Progenitor cell of endocrine pancreas (in vitro differentiated cells): ENCODE measurements around the gene RPUSD4. TPM values are rescaled to one million over a fixed set of nuclear protein-coding genes. Genes with fewer than 3 reads are reported as not detected.
"Not testable (repeated sequence)": the region's sequence is repeated elsewhere in the genome, so short reads cannot be mapped to it uniquely, and the experiment has no call there.

Experiments used
- DNase-seq: peaks from one replicate; pipeline ENCODE4 v3.0.0; 2021; ENCODE audit warnings: low spot score; ENCODE audit not compliant: unreplicated experiment
- H3K27ac Mint-ChIP-seq: 2 replicates; pipeline ENCODE4 v1.8.0; 2021; ENCODE audit warnings: mild to moderate bottlenecking, moderate library complexity, mixed read lengths
- H3K27me3 Mint-ChIP-seq: 2 replicates; pipeline ENCODE4 v1.8.0; 2021; ENCODE audit warnings: mixed read lengths
- H3K36me3 Mint-ChIP-seq: 2 replicates; pipeline ENCODE4 v1.8.0; 2022; ENCODE audit warnings: mixed read lengths; ENCODE audit not compliant: insufficient read depth
- H3K4me1 Mint-ChIP-seq: 2 replicates; pipeline ENCODE4 v1.8.0; 2021; ENCODE audit warnings: low read depth, mixed read lengths
- H3K4me3 Mint-ChIP-seq: 2 replicates; pipeline ENCODE4 v1.8.0; 2021; ENCODE audit warnings: low read depth, mild to moderate bottlenecking, moderate library complexity, mixed read lengths
- H3K9me3 Mint-ChIP-seq: 2 replicates; pipeline ENCODE4 v1.8.0; 2021; ENCODE audit warnings: low read depth, mixed read lengths
- CTCF ChIP-seq: fragments of 200-600 bp; sonication (generic); IDR thresholded peaks from one replicate; pipeline ENCODE4 v1.5.0; 2021; ENCODE audit warnings: antibody characterized with exemption, mild to moderate bottlenecking; ENCODE audit not compliant: unreplicated experiment
- long read RNA-seq: library from polyadenylated mRNA; unstranded; transcript quantifications from one replicate; pipeline ENCODE4 v2.0.0, GENCODE V29; 2020
- total RNA-seq: library from RNA; stranded (reverse); gene quantifications from 2 replicates; pipeline ENCODE4 v1.2.1, GENCODE V29; 2021

Gene RPUSD4
- 41.0 and 44.1 TPM in 2 replicates for total RNA-seq
- long read RNA-seq, transcript RPUSD4-201 (7 exons, 2,512 nt) = major isoform, 322 of 369 reads
- long read RNA-seq, partial matches to known transcripts = 5 of 369 reads
- long read RNA-seq, other reads (novel, unspliced or antisense) = 40 of 369 reads

- no peak for TF ChIP-seq CTCF
- DNase-seq = peak; percentile 99
Measured at GRCh38 chr11:126211236-126212088, at the start of gene RPUSD4, which contains the start of gene FAM118B. Gene RPUSD4 (minus strand): TSS chr11:126211650. CDS start chr11:126211638, 12 bp downstream. Gene FAM118B (plus strand): TSS chr11:126211782. CDS start chr11:126235002, 23,220 bp downstream.

GRCh38 chr11:126257764-126258163 lies 46.3 kb upstream of the RPUSD4 start:
- Mint-ChIP-seq H3K27me3 (no peaks in the 10 kb centered on the region), H3K36me3 (peaks cover 13% of the 10 kb centered on the region)
- no peak for TF ChIP-seq CTCF

More at GRCh38 chr11:126211236-126212088, at the start of gene RPUSD4, which contains the start of gene FAM118B:
- peak within 1 kb of the TSS; percentile 100 for H3K27ac Mint-ChIP-seq
- H3K36me3 Mint-ChIP-seq = peaks cover 7% of the 10 kb centered on the region
- peaks cover 20% of the 10 kb centered on the region for H3K4me1 Mint-ChIP-seq
- no peaks in the 10 kb centered on the region for H3K9me3 Mint-ChIP-seq
- no peaks in the 10 kb centered on the region for H3K27me3 Mint-ChIP-seq
- H3K4me3 Mint-ChIP-seq = peak within 1 kb of the TSS; percentile 98

GRCh38 chr11:126257144-126257543 lies 45.7 kb upstream of the RPUSD4 start:
- H3K27me3 Mint-ChIP-seq = no peaks in the 10 kb centered on the region
- H3K27ac Mint-ChIP-seq = no peak overlapping the region
- H3K4me3 Mint-ChIP-seq = no peak overlapping the region
- no peaks in the 10 kb centered on the region for H3K4me1 Mint-ChIP-seq
- peaks cover 13% of the 10 kb centered on the region for H3K36me3 Mint-ChIP-seq
- DNase-seq = no peak
- TF ChIP-seq CTCF = no peak
- H3K9me3 Mint-ChIP-seq = no peaks in the 10 kb centered on the region

More at GRCh38 chr11:126257764-126258163, 46.3 kb upstream of the RPUSD4 start:
- Mint-ChIP-seq H3K27ac (no peak overlapping the region), H3K4me3 (no peak overlapping the region), H3K4me1 (no peaks in the 10 kb centered on the region), H3K9me3 (no peaks in the 10 kb centered on the region)
- DNase-seq = no peak

- Mint-ChIP-seq H3K9me3 (no peaks in the 10 kb centered on the region), H3K27ac (no peak overlapping the region), H3K4me3 (no peak overlapping the region), H3K36me3 (peaks cover 15% of the 10 kb centered on the region), H3K4me1 (no peaks in the 10 kb centered on the region), H3K27me3 (no peaks in the 10 kb centered on the region)
- no peak for TF ChIP-seq CTCF
- no peak for DNase-seq
Measured at GRCh38 chr11:126256216-126256615, 44.8 kb upstream of the RPUSD4 start.

- DNase-seq, H3K9me3 Mint-ChIP-seq, H3K27me3 Mint-ChIP-seq, H3K4me1 Mint-ChIP-seq, H3K4me3 Mint-ChIP-seq, H3K27ac Mint-ChIP-seq: not testable (repeated sequence)
- H3K36me3 Mint-ChIP-seq = peaks cover 16% of the 10 kb centered on the region
Measured at GRCh38 chr11:126255507-126255906, 44.1 kb upstream of the RPUSD4 start.
